AG09309 (cell line): Measurements from ENCODE around the gene MMP26.

Experiments
- DNase-seq: peaks from one replicate; pipeline ENCODE4 v3.0.0-alpha.2; 2010; ENCODE audit warnings: low read depth
- H3K4me3 ChIP-seq: 2 replicates; pipeline ENCODE4 v1.5.1; 2011; ENCODE audit warnings: mild to moderate bottlenecking, low read depth, low read length, moderate library complexity; ENCODE audit not compliant: control insufficient read depth
- CTCF ChIP-seq: IDR thresholded peaks from 2 replicates; pipeline ENCODE4 v1.5.1; 2011; ENCODE audit warnings: mild to moderate bottlenecking, low read depth, low read length, inconsistent platforms; ENCODE audit not compliant: insufficient read depth, control insufficient read depth; ENCODE audit errors: missing control alignments

MMP26 gene

GRCh38 chr11:4684631-4685285 is 19.8 kb upstream of the MMP26 start:
- H3K4me3 ChIP-seq = no peak overlapping the region
- TF ChIP-seq CTCF = no peak
- no peak for DNase-seq

- TF ChIP-seq CTCF = no peak
- no peak for DNase-seq
- no peak overlapping the region for H3K4me3 ChIP-seq
These were observed 9.1 kb upstream of the MMP26 start for GRCh38 chr11:4695442-4695841.

- no peak for DNase-seq
- H3K4me3 ChIP-seq = no peak within 1 kb of the TSS
- no peak for TF ChIP-seq CTCF
These were observed 7.0 kb upstream of the MMP26 start, which contains the start of gene OR51E2 for GRCh38 chr11:4697585-4697984. Gene OR51E2 (minus strand): TSS chr11:4697853. CDS start chr11:4682711, 15,142 bp downstream.

GRCh38 chr11:4699697-4700435 is 4.7 kb upstream of the MMP26 start:
- H3K4me3 ChIP-seq = no peak overlapping the region
- DNase-seq = no peak
- TF ChIP-seq CTCF = no peak

GRCh38 chr11:4700436-4700820 is 4.2 kb upstream of the MMP26 start:
- TF ChIP-seq CTCF = no peak
- DNase-seq = no peak
- H3K4me3 ChIP-seq = no peak overlapping the region

- H3K4me3 ChIP-seq = no peak overlapping the region
These were observed 278 bp downstream of the MMP26 start for GRCh38 chr11:4704790-4705334.

More at GRCh38 chr11:4704790-4705334, 278 bp downstream of the MMP26 start:
- no peak for DNase-seq
- TF ChIP-seq CTCF = no peak
